Left renal cortex interstitium (tissue), 4 donors: ENCODE measurements around the gene LRTM2. TPM values are rescaled to one million over a fixed set of nuclear protein-coding genes. Genes with fewer than 3 reads are reported as not detected.
A peak's percentile ranks its signal among the peaks of the same experiment; 100 is the strongest.

ENCODE experiments used
- DNase-seq, 4 donors: peaks; one replicate each; pipeline ENCODE4 v3.0.0-alpha.2; 2013; ENCODE audit warnings: low read depth in 4 of 4, low spot score in 2 of 4, missing footprints in 1 of 4
- polyA plus RNA-seq, 4 donors: library from polyadenylated mRNA; unstranded; fragments of 120-200 nt; gene quantifications; one replicate each; pipeline ENCODE4 v1.2.1, GENCODE V29; 2013; ENCODE audit not compliant: insufficient read length in 4 of 4

The LRTM2 gene
- polyA plus RNA-seq, 4 donors, result 0.37 to 0.90 (median 0.57) TPM

GRCh38 chr12:1797011-1797901 lies 23.1 kb upstream of the LRTM2 start:
- no peak for DNase-seq

- DNase-seq, result no peak
Observed at GRCh38 chr12:1797991-1798640, 22.2 kb upstream of the LRTM2 start.

GRCh38 chr12:1798641-1799020 lies 21.7 kb upstream of the LRTM2 start:
- no peak for DNase-seq

GRCh38 chr12:1799051-1799881 lies 21.1 kb upstream of the LRTM2 start:
- no peak for DNase-seq

GRCh38 chr12:1799882-1800400 lies 20.4 kb upstream of the LRTM2 start:
- DNase-seq, result no peak

- DNase-seq, result no peak
Observed at GRCh38 chr12:1800401-1801302, 19.7 kb upstream of the LRTM2 start.

- no peak for DNase-seq
Observed at GRCh38 chr12:1801303-1801975, 18.9 kb upstream of the LRTM2 start.

GRCh38 chr12:1803736-1804135 lies 16.6 kb upstream of the LRTM2 start:
- no peak for DNase-seq

- DNase-seq, result peak in 2 of 4 donors; percentile 68 to 86
Observed at GRCh38 chr12:1804545-1805332, 15.6 kb upstream of the LRTM2 start.

- DNase-seq, result no peak
Observed at GRCh38 chr12:1805441-1806081, 14.8 kb upstream of the LRTM2 start.

- no peak for DNase-seq
Observed at GRCh38 chr12:1806301-1807086, 13.9 kb upstream of the LRTM2 start.

- no peak for DNase-seq
Observed at GRCh38 chr12:1807087-1807860, 13.1 kb upstream of the LRTM2 start.

GRCh38 chr12:1808036-1808797 lies 12.1 kb upstream of the LRTM2 start:
- no peak for DNase-seq

GRCh38 chr12:1808798-1809480 lies 11.4 kb upstream of the LRTM2 start:
- no peak for DNase-seq

- DNase-seq, result no peak
Observed at GRCh38 chr12:1809591-1810190, 10.7 kb upstream of the LRTM2 start.
